Hepatocyte (in vitro differentiated cells): ENCODE data around the gene SLC13A5.

Experiments
- CTCF ChIP-seq: fragments of 200-600 bp; sonication (generic); IDR thresholded peaks from 2 replicates; pipeline ENCODE4 v1.5.1; 2016; ENCODE audit warnings: antibody characterized with exemption, mild to moderate bottlenecking; ENCODE audit not compliant: poor library complexity
- EZH2 ChIP-seq: fragments of 200-600 bp; sonication (generic); IDR thresholded peaks from 2 replicates; pipeline ENCODE4 v1.6.1; 2016; ENCODE audit warnings: antibody characterized with exemption, mild to moderate bottlenecking, borderline replicate concordance
- EZH2phosphoT487 ChIP-seq: fragments of 200-600 bp; sonication (generic); IDR thresholded peaks from one replicate; pipeline ENCODE4 v1.6.1; 2018; ENCODE audit warnings: antibody characterized with exemption, mild to moderate bottlenecking, low read depth, moderate library complexity; ENCODE audit not compliant: unreplicated experiment, severe bottlenecking

DNA sequence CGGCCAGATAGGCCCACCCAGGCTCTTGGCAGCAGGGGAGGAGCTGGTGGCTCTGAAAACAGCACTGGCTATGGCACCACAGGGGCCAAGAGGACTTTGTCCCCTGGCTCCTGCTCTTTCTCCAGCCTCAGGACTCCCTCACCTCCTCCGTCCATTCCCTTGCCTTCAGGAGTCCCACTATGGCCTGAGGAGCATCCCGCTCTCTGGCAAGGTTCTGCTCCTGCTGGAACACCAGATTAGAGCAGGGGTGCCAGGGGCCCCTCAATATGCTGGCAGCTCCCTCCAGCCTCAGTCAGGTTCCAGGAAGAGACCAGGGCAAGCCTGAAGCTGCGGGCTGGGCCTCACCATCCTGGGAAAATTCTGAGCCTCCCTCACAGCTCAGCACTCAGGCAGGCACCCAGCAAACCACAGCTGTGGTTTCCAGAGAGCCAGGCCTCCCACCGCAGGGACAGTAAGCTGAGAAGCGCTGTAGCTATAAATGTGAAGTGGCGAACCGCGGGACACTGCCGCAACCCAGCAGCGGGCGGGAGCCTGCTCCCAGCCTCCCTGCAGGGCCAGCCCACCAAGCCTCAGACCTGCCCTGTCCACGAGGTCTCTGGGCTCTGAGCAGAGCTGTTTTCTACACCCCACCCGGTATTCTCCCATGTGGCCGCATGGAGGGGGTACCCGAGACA, 35.9 kb downstream of the SLC13A5 start:
- TF ChIP-seq CTCF (no peak), EZH2 (no peak), EZH2phosphoT487 (no peak)
